ENCODE data around the gene ZNF700.
A peak's percentile ranks its signal among the peaks of the same experiment; 100 is the strongest.
"Not testable (repeated sequence)": the region's sequence is repeated elsewhere in the genome, so short reads cannot be mapped to it uniquely, and the experiment has no call there.

The ZNF700 gene

DNA sequence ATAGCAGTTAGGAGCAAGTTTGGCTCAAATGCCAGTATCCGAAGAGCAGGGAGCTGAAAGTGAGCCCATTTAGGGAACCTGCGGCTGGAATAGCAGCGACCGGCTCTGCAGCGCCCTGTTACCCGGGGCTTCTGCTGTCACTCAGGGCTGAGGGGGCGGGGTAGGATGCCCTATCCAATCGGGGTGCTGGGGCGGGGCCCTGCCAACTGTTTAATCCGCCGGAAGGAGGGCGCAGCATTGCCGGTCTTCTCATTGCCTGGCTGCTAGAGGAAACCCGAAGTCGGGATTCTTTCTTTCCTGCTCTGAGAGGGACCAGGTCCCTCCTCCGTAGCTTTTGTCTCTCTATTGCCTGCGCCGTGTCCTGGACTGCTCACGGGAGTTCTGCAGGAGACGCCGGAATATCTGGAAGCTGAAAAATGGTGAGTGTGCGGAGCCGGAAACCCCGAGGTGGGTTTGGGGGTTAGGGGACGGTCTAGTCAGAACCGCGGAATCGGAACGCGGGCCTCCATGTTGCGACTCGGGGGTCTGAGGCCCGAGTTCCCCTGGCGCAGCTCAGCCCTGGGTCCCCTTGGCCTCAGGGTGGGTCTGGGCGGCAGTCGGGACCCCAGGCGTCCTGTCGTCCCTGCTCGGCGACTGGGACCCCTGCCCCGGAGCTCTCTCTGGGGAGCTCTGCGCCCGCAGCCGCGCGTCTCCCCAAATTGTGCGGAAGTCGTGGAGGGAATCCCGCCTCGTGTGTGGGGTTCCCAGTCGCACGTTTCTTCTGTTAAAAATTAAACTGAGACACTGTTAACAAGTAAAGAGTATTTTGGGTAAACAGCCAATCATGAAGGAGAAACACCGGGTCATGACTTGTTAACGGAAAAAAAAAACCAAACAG lies 62.7 kb downstream of the ZNF700 start:
- DNase-seq = peak; percentile 44 to 97 (median 86)

DNA sequence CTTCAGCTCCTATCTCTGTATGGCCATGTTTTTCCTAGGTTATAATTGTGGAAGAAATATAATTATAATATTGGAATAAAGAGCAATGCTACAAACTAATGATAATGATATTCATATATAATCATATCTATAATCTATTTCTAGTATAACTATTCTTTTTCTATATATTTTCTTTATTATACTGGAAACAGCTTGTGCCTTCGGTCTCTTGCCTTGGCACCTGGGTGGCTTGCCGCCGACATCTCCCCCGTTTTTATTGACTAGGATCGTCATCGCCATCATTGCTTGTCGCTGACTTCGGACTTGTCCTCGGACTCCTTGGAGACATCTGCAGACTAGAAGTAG lies 64.2 kb downstream of the ZNF700 start:
- DNase-seq = peak in 1 of 56 donors; percentile 1

DNA sequence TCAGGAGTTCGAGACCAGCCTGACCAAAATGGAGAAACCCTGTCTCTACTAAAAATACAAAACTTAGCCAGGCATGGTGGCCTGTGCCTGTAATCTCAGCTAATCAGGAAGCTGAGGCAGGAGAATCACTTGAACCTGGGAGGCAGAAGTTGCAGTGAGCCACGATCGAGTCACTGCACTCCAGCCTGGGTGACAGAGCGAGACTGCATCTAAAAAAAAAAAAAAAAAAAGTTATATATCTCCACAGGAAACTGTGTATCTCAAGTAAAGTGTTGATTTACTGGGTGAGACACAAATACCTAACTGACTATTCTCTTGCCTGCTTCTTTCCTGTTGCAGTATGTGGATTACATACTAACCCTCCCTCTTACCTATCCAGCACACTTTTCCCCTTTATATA lies 67.0 kb downstream of the ZNF700 start:
- DNase-seq = not testable (repeated sequence)

DNA sequence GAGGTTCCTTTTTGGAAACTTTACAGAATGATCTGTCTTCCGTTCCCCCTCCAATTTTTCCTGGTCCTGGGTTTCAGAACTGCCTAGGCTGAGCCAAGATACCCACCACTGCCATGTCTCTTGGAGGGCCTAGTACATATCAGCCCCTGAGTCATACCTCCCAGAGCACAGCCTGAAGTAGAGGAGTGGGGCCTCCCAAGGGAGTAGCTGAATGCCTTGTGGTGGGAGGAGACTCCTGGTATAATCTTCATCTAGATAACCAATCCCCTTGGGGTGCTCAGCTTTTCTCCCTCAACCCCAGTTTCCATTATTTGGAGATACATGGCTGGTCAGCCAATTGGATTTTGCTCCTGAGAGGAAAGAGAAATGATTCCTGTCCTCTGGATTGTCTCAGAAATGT lies 70.3 kb downstream of the ZNF700 start:
- no peak for DNase-seq
